Body of pancreas (tissue), 4 donors: ENCODE data around the gene PERP. TPM values are rescaled to one million over a fixed set of nuclear protein-coding genes. Genes with fewer than 3 reads are reported as not detected.

ENCODE experiments used
- ATAC-seq: fragments of 150-250 bp; one replicate; pipeline ENCODE4 v1.9.1; 2016
- DNase-seq, 4 donors: peaks; one replicate each; pipeline ENCODE4 v3.0.0-alpha.2; 2019
- H3K27ac ChIP-seq, 4 donors: fragments of 200-600 bp; sonication (generic); 1 replicate in 3 of 4; 2 replicates in 1 of 4; pipeline versions ENCODE4 v1.5.1 to v1.6.1; 2016 to 2019; ENCODE audit warnings: mild to moderate bottlenecking in 1 of 4, mixed read lengths in 1 of 4, moderate library complexity in 1 of 4
- H3K27me3 ChIP-seq, 2 donors: fragments of 200-600 bp; sonication (generic); one replicate each; pipeline ENCODE4 v1.6.0; 2016; ENCODE audit warnings: mild to moderate bottlenecking in 1 of 2
- H3K36me3 ChIP-seq, 2 donors: fragments of 200-600 bp; sonication (generic); replicated peaks in 1 of 2; 2 replicates each; pipeline ENCODE4 v1.5.1; 2016; ENCODE audit warnings: low read depth in 2 of 2; ENCODE audit not compliant: insufficient read depth in 1 of 2
- H3K4me1 ChIP-seq: fragments of 200-600 bp; sonication (generic); one replicate; pipeline ENCODE4 v1.6.0; 2016
- H3K4me3 ChIP-seq, 2 donors: fragments of 200-600 bp; sonication (generic); 1 replicate in 1 of 2; 2 replicates in 1 of 2; pipeline ENCODE4 v1.5.1; 2016 to 2019
- H3K9me3 ChIP-seq, 3 donors: fragments of 200-600 bp; sonication (generic); 1 replicate in 2 of 3; 2 replicates in 1 of 3; pipeline ENCODE4 v1.5.1; 2016
- POLR2A ChIP-seq, 3 donors: fragments of 450-650 bp; IDR thresholded peaks; one replicate each; pipeline ENCODE4 v1.6.1; 2016; ENCODE audit warnings: antibody characterized with exemption in 3 of 3, mild to moderate bottlenecking in 2 of 3
- WGBS, 2 donors: methylation state at CpG; one replicate each; pipeline ENCODE4 v1.1.5; 2017; 5-methylcytosine and 5-hydroxymethylcytosine counted together
- intact Hi-C: fragments of 100-400 bp; cut with DNase I; formaldehyde crosslinking; loops from one replicate; pipeline ENCODE4 v1.15.1; 2023
- total RNA-seq, 2 donors: library from RNA; depleted of rRNA; stranded (reverse); fragments of >200 nt; gene quantifications; one replicate each; pipeline ENCODE4 v1.1.0, GENCODE V29; 2016
- TF ChIP-seq, protein P1 (sequence below), 7 experiments: fragments of 450-650 bp in 4 of 7; fragments of 200-600 bp in 3 of 7; sonication (generic) in 3 of 7; IDR thresholded peaks; one replicate each; pipeline ENCODE4 v1.5.1; 2016 to 2019; ENCODE audit warnings: antibody characterized with exemption in 7 of 7

Gene PERP
- total RNA-seq, 2 donors from 2014 or later = 16.5 to 35.8 TPM

DNA sequence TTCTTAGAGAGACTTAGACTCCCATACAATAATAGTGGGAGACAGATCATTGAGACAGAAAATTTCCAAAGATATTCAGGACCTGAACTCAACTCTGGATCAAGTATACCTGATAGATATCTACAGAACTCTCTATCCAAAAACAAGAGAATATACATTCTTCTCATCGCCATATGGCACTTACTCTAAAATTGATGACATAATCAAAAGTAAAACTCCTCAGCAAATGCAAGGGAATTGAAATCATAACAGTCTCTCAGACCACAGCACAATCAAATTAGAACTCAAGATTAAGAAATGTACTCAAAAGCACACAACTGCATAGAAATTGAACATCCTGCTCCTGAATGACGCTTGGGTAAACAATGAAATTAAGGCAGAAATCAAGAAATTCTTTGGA, 28.7 kb downstream of the PERP start:
- ATAC-seq = no peak
- no peak overlapping the region for H3K4me3 ChIP-seq
- no peak for TF ChIP-seq POLR2A (IDR thresholded peaks at IDR 0.05)
- TF ChIP-seq, protein P1, sequence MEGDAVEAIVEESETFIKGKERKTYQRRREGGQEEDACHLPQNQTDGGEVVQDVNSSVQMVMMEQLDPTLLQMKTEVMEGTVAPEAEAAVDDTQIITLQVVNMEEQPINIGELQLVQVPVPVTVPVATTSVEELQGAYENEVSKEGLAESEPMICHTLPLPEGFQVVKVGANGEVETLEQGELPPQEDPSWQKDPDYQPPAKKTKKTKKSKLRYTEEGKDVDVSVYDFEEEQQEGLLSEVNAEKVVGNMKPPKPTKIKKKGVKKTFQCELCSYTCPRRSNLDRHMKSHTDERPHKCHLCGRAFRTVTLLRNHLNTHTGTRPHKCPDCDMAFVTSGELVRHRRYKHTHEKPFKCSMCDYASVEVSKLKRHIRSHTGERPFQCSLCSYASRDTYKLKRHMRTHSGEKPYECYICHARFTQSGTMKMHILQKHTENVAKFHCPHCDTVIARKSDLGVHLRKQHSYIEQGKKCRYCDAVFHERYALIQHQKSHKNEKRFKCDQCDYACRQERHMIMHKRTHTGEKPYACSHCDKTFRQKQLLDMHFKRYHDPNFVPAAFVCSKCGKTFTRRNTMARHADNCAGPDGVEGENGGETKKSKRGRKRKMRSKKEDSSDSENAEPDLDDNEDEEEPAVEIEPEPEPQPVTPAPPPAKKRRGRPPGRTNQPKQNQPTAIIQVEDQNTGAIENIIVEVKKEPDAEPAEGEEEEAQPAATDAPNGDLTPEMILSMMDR (IDR thresholded peaks at IDR 0.05) = no peak

DNA sequence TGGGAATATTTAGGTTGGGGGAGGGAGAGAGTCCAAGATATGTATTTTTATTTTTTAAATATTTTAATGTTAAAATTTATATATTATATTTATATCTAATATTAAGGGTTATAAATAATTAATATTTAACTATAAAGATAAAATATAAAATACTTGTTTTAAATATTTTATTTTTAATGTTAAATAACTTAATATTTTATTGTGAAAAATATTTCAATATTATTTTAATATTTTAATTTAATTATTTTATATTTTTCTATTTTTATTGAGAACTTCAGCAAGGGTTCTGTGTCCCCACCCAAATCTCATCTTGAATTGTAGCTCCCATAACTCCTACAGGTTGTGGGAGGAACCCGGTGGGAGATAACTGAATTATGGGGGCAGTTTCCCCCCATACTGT, 34.0 kb downstream of the PERP start:
- no peak for DNase-seq
- TF ChIP-seq POLR2A (IDR thresholded peaks at IDR 0.05) = no peak
- TF ChIP-seq, protein P1 (IDR thresholded peaks at IDR 0.05) = no peak
- Histone ChIP-seq H3K27me3 (no peaks in the 10 kb centered on the region), H3K9me3 (no peaks in the 10 kb centered on the region), H3K27ac (no peak overlapping the region), H3K4me3 (no peak overlapping the region), H3K36me3 (no peaks in the 10 kb centered on the region), H3K4me1 (no peaks in the 10 kb centered on the region)
- ATAC-seq = no peak
- intact Hi-C loops = no loop called here
- 91 to 94% methylated on average over 1 of the region's 1 CpG for WGBS, 2 donors

More for the DNA sequence above, 28.7 kb downstream of the PERP start:
- no peaks in the 10 kb centered on the region for H3K9me3 ChIP-seq
- intact Hi-C loops = no loop called here
- no peaks in the 10 kb centered on the region for H3K4me1 ChIP-seq
- WGBS, 2 donors = 67 to 77% methylated on average over 2 of the region's 2 CpGs
- no peaks in the 10 kb centered on the region for H3K27me3 ChIP-seq
- H3K27ac ChIP-seq = no peak overlapping the region
- H3K36me3 ChIP-seq = no peaks in the 10 kb centered on the region
- no peak for DNase-seq

DNA sequence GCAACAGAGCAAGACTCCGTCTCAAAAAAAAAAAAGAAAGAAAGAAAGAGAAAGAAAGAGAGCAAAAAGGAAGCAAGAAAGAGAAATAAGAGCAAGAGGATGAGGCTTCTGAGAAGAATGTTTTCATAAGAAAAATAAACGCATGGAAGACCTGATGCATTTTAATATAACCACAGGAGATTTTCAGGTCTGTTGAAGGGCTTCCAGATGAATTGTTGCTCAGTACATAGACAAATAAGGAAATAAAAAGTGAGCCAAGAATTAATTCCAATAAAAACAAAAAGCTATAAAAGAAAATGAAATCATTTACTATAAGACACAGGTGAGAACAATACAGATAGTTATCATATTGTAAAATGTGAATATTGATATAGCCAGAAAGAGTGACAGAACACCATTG, 43.5 kb downstream of the PERP start:
- Histone ChIP-seq H3K4me3 (no peak overlapping the region), H3K9me3 (no peaks in the 10 kb centered on the region), H3K27me3 (no peaks in the 10 kb centered on the region), H3K27ac (no peak overlapping the region), H3K4me1 (no peaks in the 10 kb centered on the region), H3K36me3 (no peaks in the 10 kb centered on the region)
- intact Hi-C loops = no loop called here
- WGBS, 2 donors = 65 to 75% methylated on average over 2 of the region's 2 CpGs
- ATAC-seq (no peak), DNase-seq (no peak)
- TF ChIP-seq, protein P1 (IDR thresholded peaks at IDR 0.05) = no peak
- no peak for TF ChIP-seq POLR2A (IDR thresholded peaks at IDR 0.05)

DNA sequence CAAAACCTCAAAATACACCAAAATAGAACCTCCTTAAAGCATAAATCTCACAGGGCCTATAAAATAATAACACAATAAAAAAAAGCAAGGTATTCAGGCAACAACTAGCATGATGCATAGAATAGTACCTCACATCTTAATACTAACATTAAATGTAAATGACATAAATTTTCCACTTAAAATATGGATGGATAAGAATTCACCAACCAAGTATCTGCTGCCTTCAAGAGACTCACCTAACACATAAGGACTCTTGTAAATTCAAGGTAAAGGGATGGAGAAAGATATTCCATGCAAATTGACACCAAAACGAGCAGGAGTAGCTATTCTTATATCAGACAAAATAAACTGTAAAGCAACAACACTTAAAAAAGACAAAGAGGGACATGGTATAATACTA, 52.2 kb downstream of the PERP start:
- DNase-seq = no peak
- Histone ChIP-seq H3K27ac (no peak overlapping the region), H3K4me3 (no peak overlapping the region), H3K9me3 (no peaks in the 10 kb centered on the region), H3K36me3 (no peaks in the 10 kb centered on the region), H3K27me3 (no peaks in the 10 kb centered on the region), H3K4me1 (no peaks in the 10 kb centered on the region)
- intact Hi-C loops = no loop called here
- no peak for ATAC-seq
- WGBS, 2 donors = 38 to 52% methylated on average over 1 of the region's 1 CpG
- TF ChIP-seq POLR2A (IDR thresholded peaks at IDR 0.05) = no peak
- TF ChIP-seq, protein P1 (IDR thresholded peaks at IDR 0.05) = no peak

DNA sequence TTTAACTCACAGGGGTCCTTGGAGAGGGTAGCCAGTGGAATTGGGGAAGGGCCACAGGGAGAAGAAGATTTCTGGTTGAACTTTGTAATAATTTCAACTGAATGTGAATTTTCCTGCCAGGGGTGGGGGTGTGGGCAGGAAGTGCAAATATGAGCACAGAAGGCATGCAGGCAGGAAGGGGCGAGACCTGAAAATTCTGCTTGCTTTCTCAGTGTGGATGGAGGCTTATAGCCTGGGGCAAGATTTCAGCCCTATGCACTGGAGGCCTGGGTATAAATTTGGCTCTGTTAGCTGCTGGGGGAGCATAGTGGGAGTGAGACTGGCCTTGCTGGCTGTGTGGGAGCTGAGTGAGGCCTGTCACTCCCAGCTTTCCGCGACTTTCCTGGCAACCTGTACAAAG, 54.4 kb downstream of the PERP start:
- no peak for ATAC-seq
- intact Hi-C loops = no loop called here
- Histone ChIP-seq H3K27ac (no peak overlapping the region), H3K4me3 (no peak overlapping the region), H3K27me3 (no peaks in the 10 kb centered on the region), H3K36me3 (no peaks in the 10 kb centered on the region), H3K4me1 (no peaks in the 10 kb centered on the region), H3K9me3 (no peaks in the 10 kb centered on the region)
- TF ChIP-seq, protein P1 (IDR thresholded peaks at IDR 0.05) = no peak
- no peak for TF ChIP-seq POLR2A (IDR thresholded peaks at IDR 0.05)
- no peak for DNase-seq
- 75 to 87% methylated on average over 3 of the region's 3 CpGs for WGBS, 2 donors
